ENCODE results near the gene LSM12. TPM values are rescaled to one million over a fixed set of nuclear protein-coding genes. Genes with fewer than 3 reads are reported as not detected.

The LSM12 gene
- total and polyA plus RNA-seq, 2 donors (not counting 3 experiments of a cell fraction or from before 2014, with no cell fraction given) = 36.5 to 68.9 TPM

- H3K4me1 ChIP-seq (ENCODE audit: control insufficient read depth, extremely low read depth, insufficient read depth, low read length) = peaks cover 6% of the 10 kb centered on the region
- intact Hi-C loops (cut with micrococcal nuclease) (loop anchor here (2.0 kb wide), 1 partner anchor 31 kb away; no protein-coding TSS in a partner anchor), dilution Hi-C loops (cut with MboI; ENCODE audit: extremely low pct_ligation_motif_present, low sequenced_read_pairs) (no loop called here)
- no peaks in the 10 kb centered on the region for H3K9me3 ChIP-seq (replicated peaks; ENCODE audit: control insufficient read depth, insufficient read depth, low read length)
- H3K27me3 ChIP-seq (ENCODE audit: control insufficient read depth in 2 of 2, insufficient read depth in 2 of 2, low read length in 2 of 2) = no peaks in the 10 kb centered on the region
- DNase-seq (ENCODE audit: low read depth, low spot score) = no peak
- BruUV-seq (replicated peaks) = no TSS peak
- POLR2A ChIA-PET = interaction anchor here (0.6 kb wide), 1 partner anchor 39 kb away, joined by 4 read pairs; the partner anchor contains the start of gene HDAC5
- no peaks in the 10 kb centered on the region for H3K79me2 ChIP-seq (ENCODE audit: control insufficient read depth, insufficient read depth, low read length)
- TF ChIP-seq CTCF (IDR thresholded peaks at IDR 0.05; ENCODE audit: extremely low read depth in 1 of 2, insufficient read depth in 1 of 2, low read depth in 1 of 2, low read length in 2 of 2) (peak; percentile 34 to 48), EZH2 (IDR thresholded peaks at IDR 0.05; ENCODE audit: borderline replicate concordance, low read depth, low read length, severe bottlenecking) (no peak)
- H3K9me1 ChIP-seq (replicated peaks; ENCODE audit: control insufficient read depth, extremely low read depth, insufficient read depth, low read length) = no peaks in the 10 kb centered on the region
- no peak for FAIRE-seq
- peaks cover 0 to 14% of the 10 kb centered on the region in 2 experiments for H3K36me3 ChIP-seq (ENCODE audit: control insufficient read depth in 2 of 2, extremely low read depth in 1 of 2, insufficient read depth in 2 of 2, low read length in 2 of 2)
- CTCF ChIA-PET = interaction anchor here (0.6 to 2.4 kb wide), 13 partner anchors 9 to 84 kb away, joined by 3 to 31 read pairs (median 5); partner anchors contain the start of genes G6PC3, HDAC5 and LSM12
- H3K4me3 ChIP-seq (replicated peaks in 1 of 3; ENCODE audit: insufficient read depth in 1 of 3, low read depth in 1 of 3, low read length in 3 of 3) = no peak overlapping the region
- no peak overlapping the region for H2AFZ ChIP-seq (ENCODE audit: low read depth, low read length)
- H3K9ac ChIP-seq (replicated peaks; ENCODE audit: extremely low read depth, insufficient read depth, low read length) = no peak overlapping the region
- H3K27ac ChIP-seq (ENCODE audit: insufficient read depth, low read depth, low read length) = no peak overlapping the region
- no peaks in the 10 kb centered on the region for H4K20me1 ChIP-seq (replicated peaks; ENCODE audit: control insufficient read depth, extremely low read depth, insufficient read depth, low read length)
- H3K4me2 ChIP-seq (ENCODE audit: insufficient read depth, low read length) = no peak overlapping the region
Observed at GRCh38 chr17:44084131-44084538, 17.7 kb upstream of the LSM12 start.

- no TSS peak for BruUV-seq (replicated peaks)
- CTCF ChIA-PET = interaction anchor here (0.6 to 2.4 kb wide), 16 partner anchors 8 to 85 kb away, joined by 3 to 31 read pairs (median 5); partner anchors contain the start of genes G6PC3, HDAC5 and LSM12
- no peak for FAIRE-seq
- H3K9ac ChIP-seq (replicated peaks; ENCODE audit: extremely low read depth, insufficient read depth, low read length) = no peak overlapping the region
- POLR2A ChIA-PET = interaction anchor here (0.6 kb wide), 1 partner anchor 40 kb away, joined by 4 read pairs; the partner anchor contains the start of gene HDAC5
- no peak overlapping the region for H2AFZ ChIP-seq (ENCODE audit: low read depth, low read length)
- H3K36me3 ChIP-seq (ENCODE audit: control insufficient read depth in 2 of 2, extremely low read depth in 1 of 2, insufficient read depth in 2 of 2, low read length in 2 of 2) = peaks cover 0 to 18% of the 10 kb centered on the region in 2 experiments
- no peak overlapping the region for H3K4me2 ChIP-seq (ENCODE audit: insufficient read depth, low read length)
- peaks cover 6% of the 10 kb centered on the region for H3K4me1 ChIP-seq (ENCODE audit: control insufficient read depth, extremely low read depth, insufficient read depth, low read length)
- dilution Hi-C loops (cut with MboI; ENCODE audit: extremely low pct_ligation_motif_present, low sequenced_read_pairs) (no loop called here), intact Hi-C loops (cut with micrococcal nuclease) (no loop called here)
- no peaks in the 10 kb centered on the region for H3K9me3 ChIP-seq (replicated peaks; ENCODE audit: control insufficient read depth, insufficient read depth, low read length)
- H3K4me3 ChIP-seq (replicated peaks in 1 of 3; ENCODE audit: insufficient read depth in 1 of 3, low read depth in 1 of 3, low read length in 3 of 3) = no peak overlapping the region
- TF ChIP-seq JUN (IDR thresholded peaks at IDR 0.05; ENCODE audit: borderline replicate concordance, insufficient read depth, insufficient read length, low read depth) = no peak
- no peak for TF ChIP-seq POLR2AphosphoS5 (IDR thresholded peaks at IDR 0.05; ENCODE audit: insufficient read depth, low read depth, low read length)
- TF ChIP-seq CTCF (IDR thresholded peaks at IDR 0.05; ENCODE audit: extremely low read depth in 1 of 2, insufficient read depth in 1 of 2, low read depth in 1 of 2, low read length in 2 of 2) = peak; percentile 7 to 44
- TF ChIP-seq EZH2 (IDR thresholded peaks at IDR 0.05; ENCODE audit: borderline replicate concordance, low read depth, low read length, severe bottlenecking) = no peak
- no peak for TF ChIP-seq GATA2 (IDR thresholded peaks at IDR 0.05; ENCODE audit: insufficient read depth, insufficient read length, low read depth, low read length)
- no peak for TF ChIP-seq FOS (IDR thresholded peaks at IDR 0.05; ENCODE audit: borderline replicate concordance, insufficient read depth, low read length)
- no peaks in the 10 kb centered on the region for H4K20me1 ChIP-seq (replicated peaks; ENCODE audit: control insufficient read depth, extremely low read depth, insufficient read depth, low read length)
- peak; percentile 26 for DNase-seq (ENCODE audit: low read depth, low spot score)
- no peak overlapping the region for H3K27ac ChIP-seq (ENCODE audit: insufficient read depth, low read depth, low read length)
- no peaks in the 10 kb centered on the region for H3K9me1 ChIP-seq (replicated peaks; ENCODE audit: control insufficient read depth, extremely low read depth, insufficient read depth, low read length)
- no peaks in the 10 kb centered on the region for H3K27me3 ChIP-seq (ENCODE audit: control insufficient read depth in 2 of 2, insufficient read depth in 2 of 2, low read length in 2 of 2)
- H3K79me2 ChIP-seq (ENCODE audit: control insufficient read depth, insufficient read depth, low read length) = no peaks in the 10 kb centered on the region
Observed at GRCh38 chr17:44083250-44083849, 16.9 kb upstream of the LSM12 start.
